Stimulated activated CD4-positive, alpha-beta T cell treated with anti-CD3 and anti-CD28 coated beads, Interleukin-1b, Interleukin-23, amount 100 ng/mL, for 1 hour (primary cell): Measurements from ENCODE around the gene POLR2A.
"Not testable (repeated sequence)": the region's sequence is repeated elsewhere in the genome, so short reads cannot be mapped to it uniquely, and the experiment has no call there.

Experiments
- DNase-seq, 2 donors: peaks; one replicate each; pipeline ENCODE4 v3.0.0-alpha.2; 2020; ENCODE audit warnings: low read depth in 2 of 2

Gene POLR2A

GRCh38 chr17:7460850-7461660 lies 23.1 kb upstream of the POLR2A start:
- no peak for DNase-seq

GRCh38 chr17:7462474-7463371 lies 21.4 kb upstream of the POLR2A start:
- DNase-seq: no peak

- no peak for DNase-seq
Observed at GRCh38 chr17:7463372-7463846, 20.8 kb upstream of the POLR2A start.

- no peak for DNase-seq
Observed at GRCh38 chr17:7464081-7464480, 20.1 kb upstream of the POLR2A start.

- DNase-seq: no peak
Observed at GRCh38 chr17:7465597-7466275, 18.4 kb upstream of the POLR2A start.

GRCh38 chr17:7466318-7466638 lies 17.9 kb upstream of the POLR2A start:
- DNase-seq: no peak

GRCh38 chr17:7466639-7467341 lies 17.4 kb upstream of the POLR2A start:
- no peak for DNase-seq

GRCh38 chr17:7467498-7467897 lies 16.7 kb upstream of the POLR2A start:
- DNase-seq: no peak

- DNase-seq: no peak
Observed at GRCh38 chr17:7468290-7468689, 15.9 kb upstream of the POLR2A start.

GRCh38 chr17:7468804-7469389 lies 15.3 kb upstream of the POLR2A start:
- DNase-seq: no peak

GRCh38 chr17:7469843-7470242 lies 14.3 kb upstream of the POLR2A start:
- not testable (repeated sequence) for DNase-seq

- DNase-seq: not testable (repeated sequence)
Observed at GRCh38 chr17:7470457-7470973, 13.7 kb upstream of the POLR2A start.

GRCh38 chr17:7471729-7472128 lies 12.4 kb upstream of the POLR2A start:
- DNase-seq: no peak

GRCh38 chr17:7474767-7475166 lies 9.4 kb upstream of the POLR2A start:
- DNase-seq: not testable (repeated sequence)

GRCh38 chr17:7475764-7476422 lies 8.3 kb upstream of the POLR2A start:
- no peak for DNase-seq

- no peak for DNase-seq
Observed at GRCh38 chr17:7476494-7476893, 7.7 kb upstream of the POLR2A start.

- DNase-seq: no peak
Observed at GRCh38 chr17:7476951-7477350, 7.2 kb upstream of the POLR2A start.

- DNase-seq: no peak
Observed at GRCh38 chr17:7477392-7478275, 6.5 kb upstream of the POLR2A start.
